Testis (tissue), 2 donors: Measurements from ENCODE around the gene EXOC6.

Experiments
- CTCF ChIP-seq, 3 experiments: fragments of 450-650 bp in 2 of 3; fragments of 200-600 bp in 1 of 3; sonication (generic) in 1 of 3; IDR thresholded peaks; one replicate each; pipeline ENCODE4 v1.5.1; 2016 to 2019; ENCODE audit warnings: antibody characterized with exemption in 3 of 3, mild to moderate bottlenecking in 2 of 3, moderate library complexity in 1 of 3
- POLR2A ChIP-seq: fragments of 450-650 bp; IDR thresholded peaks from one replicate; pipeline ENCODE4 v1.6.1; 2017; ENCODE audit warnings: antibody characterized with exemption, mild to moderate bottlenecking, moderate library complexity

DNA sequence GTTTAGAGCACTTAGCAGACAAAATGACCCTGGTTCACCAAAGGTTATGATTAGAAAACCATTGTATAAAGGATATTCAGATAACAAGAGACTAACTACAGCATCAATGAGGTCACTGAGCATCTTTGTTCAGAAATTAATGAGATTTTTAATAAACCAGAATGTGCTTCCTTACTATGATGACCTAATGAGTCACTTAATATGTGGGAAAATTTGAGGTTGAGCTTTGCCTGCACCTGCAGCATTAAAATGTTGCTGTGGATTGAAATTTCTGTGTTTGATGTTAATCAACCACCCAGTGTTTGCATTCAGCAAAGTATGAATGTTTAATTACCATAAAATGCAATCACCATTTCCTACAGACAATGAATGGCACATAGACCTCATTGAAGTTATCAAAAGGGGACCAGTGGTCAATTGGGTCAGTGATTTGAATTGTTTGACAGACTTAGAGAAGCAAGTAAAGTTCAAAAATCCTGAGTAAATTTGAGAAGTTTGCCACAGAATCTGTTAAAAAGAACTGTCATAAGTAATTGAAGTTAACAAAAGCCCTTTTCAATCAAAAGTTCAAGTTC is 45.8 kb downstream of the EXOC6 start:
- TF ChIP-seq CTCF (IDR thresholded peaks at IDR 0.05) (no peak), POLR2A (no peak)
